ENCODE results near the gene CRHR2.

CRHR2 gene

DNA sequence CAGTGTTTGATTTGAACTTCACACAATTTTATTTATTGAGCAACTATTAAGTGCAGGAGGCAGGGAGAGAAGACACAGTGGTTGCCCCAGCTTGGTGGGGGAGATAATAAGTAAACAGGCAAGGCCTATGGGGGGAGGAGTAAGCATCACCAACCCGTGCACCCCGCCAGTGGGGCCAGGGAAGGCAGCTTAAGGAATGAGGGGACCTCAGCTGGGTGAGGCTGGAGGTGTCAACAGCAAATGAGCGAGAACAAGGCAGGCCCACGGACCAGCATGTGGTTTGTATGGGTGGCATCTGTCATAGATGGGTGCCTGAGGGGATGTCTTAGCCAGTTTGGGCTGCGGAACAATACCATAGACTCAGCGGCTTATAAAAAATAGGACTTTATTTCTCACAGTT lies 24.1 kb upstream of the CRHR2 start:
- no peak overlapping the region for H3K27ac ChIP-seq
- TF ChIP-seq, protein P1, sequence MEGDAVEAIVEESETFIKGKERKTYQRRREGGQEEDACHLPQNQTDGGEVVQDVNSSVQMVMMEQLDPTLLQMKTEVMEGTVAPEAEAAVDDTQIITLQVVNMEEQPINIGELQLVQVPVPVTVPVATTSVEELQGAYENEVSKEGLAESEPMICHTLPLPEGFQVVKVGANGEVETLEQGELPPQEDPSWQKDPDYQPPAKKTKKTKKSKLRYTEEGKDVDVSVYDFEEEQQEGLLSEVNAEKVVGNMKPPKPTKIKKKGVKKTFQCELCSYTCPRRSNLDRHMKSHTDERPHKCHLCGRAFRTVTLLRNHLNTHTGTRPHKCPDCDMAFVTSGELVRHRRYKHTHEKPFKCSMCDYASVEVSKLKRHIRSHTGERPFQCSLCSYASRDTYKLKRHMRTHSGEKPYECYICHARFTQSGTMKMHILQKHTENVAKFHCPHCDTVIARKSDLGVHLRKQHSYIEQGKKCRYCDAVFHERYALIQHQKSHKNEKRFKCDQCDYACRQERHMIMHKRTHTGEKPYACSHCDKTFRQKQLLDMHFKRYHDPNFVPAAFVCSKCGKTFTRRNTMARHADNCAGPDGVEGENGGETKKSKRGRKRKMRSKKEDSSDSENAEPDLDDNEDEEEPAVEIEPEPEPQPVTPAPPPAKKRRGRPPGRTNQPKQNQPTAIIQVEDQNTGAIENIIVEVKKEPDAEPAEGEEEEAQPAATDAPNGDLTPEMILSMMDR (conservative IDR thresholded peaks at IDR 0.05): no peak

DNA sequence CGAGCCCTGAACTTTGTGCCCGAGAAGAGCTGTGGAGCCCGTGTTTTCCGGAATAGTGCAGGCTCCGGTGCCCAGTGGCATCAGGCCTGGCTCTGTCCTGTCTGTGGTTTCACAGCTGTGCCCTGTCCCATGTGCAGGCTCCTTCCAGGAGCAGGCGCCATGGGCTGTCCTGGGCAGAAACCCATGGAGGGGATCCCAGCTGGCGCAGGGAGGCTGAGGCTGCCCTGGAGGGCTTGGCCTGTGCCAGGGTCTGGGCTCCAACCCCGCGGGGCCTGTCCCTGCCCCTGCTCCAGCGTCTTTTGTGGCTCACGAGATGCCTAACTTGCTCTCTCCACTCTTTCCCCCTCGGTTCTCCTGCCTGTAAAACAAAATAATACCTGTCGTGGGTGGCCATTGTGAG lies 23.3 kb upstream of the CRHR2 start:
- TF ChIP-seq, protein P1 (conservative IDR thresholded peaks at IDR 0.05): no peak
- H3K27ac ChIP-seq: no peak overlapping the region

DNA sequence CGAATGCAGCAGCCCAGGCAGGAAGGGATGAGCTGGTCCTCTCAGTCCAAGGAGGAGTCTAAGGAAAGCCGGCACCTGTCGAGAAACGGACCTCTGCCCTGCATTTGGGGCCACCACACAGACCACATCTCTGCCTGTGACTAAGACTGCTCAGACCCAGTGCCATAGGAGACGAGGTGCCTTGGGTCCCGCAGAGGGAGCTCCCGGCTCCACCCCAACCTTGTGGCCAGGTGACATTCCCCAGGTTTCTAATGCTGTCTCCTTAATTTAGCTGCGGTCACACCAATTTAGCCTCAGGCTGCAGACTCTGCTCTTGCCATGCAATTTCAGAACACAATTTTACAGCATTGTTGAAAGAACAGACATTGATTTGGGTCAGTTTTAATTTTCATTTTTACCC lies 22.8 kb upstream of the CRHR2 start:
- H3K27ac ChIP-seq: no peak overlapping the region

DNA sequence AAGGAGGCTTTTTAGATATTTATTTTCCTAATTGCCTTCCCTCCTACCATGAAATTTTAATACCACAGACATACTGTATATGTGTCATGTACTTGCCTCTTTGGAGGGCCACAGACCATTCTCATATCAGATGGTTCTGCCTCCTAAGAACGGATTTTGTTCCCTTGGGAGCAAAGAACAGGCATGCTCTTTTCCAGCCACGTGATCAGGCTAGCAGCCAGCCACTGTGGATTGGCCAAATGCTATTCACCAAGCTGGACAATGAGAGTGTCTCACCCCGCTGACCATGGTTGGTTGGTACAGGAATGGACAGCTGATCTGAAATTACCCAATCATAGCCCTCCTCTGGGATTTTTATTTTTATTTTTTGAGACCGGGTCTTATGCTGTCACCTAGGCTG lies 21.5 kb upstream of the CRHR2 start:
- no peak overlapping the region for H3K27ac ChIP-seq
- TF ChIP-seq, protein P1 (conservative IDR thresholded peaks at IDR 0.05): no peak

More for the DNA sequence above, 22.8 kb upstream of the CRHR2 start:
- TF ChIP-seq, protein P1 (conservative IDR thresholded peaks at IDR 0.05): no peak

DNA sequence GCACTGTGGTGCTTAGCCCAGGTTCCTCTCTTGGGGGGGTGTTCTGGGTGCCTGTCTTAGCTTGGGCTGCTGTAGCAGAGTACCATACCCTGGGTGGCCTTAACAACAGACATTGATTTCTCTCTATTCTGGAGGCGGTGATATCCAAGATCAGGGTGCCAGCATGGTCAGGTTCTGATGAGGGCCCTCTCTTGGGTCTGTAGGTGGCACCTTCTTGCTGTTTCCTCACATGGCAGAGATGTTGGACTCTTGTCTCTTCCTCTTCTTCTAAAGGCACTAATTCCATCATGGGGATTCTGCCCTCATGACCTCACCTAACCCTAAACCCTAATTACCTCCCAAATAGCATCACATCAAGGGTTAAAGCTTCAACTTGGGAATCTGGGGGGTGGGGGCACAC lies 19.9 kb upstream of the CRHR2 start:
- TF ChIP-seq, protein P1 (conservative IDR thresholded peaks at IDR 0.05): no peak
- H3K27ac ChIP-seq: no peak overlapping the region

DNA sequence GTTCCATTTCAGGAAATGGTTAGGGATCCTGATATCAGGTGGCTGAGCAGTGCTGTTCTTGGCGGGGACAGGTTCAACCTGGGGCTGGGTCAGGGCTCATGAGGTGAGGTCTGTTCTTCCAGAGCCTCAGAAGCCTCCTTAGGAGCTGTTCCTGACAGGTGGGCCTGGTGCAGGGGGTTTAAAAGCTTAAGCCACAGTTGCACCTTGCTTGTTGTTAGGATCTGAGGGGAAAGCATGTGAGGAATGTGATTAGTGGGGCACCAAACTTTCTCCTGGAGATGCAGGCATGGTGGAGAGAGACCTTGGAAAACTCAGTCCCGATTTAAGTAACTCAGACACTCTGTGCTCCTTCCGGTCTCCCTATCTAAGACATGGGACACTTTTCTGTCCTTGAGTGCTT lies 18.7 kb upstream of the CRHR2 start:
- H3K27ac ChIP-seq: no peak overlapping the region
- TF ChIP-seq, protein P1 (conservative IDR thresholded peaks at IDR 0.05): no peak

DNA sequence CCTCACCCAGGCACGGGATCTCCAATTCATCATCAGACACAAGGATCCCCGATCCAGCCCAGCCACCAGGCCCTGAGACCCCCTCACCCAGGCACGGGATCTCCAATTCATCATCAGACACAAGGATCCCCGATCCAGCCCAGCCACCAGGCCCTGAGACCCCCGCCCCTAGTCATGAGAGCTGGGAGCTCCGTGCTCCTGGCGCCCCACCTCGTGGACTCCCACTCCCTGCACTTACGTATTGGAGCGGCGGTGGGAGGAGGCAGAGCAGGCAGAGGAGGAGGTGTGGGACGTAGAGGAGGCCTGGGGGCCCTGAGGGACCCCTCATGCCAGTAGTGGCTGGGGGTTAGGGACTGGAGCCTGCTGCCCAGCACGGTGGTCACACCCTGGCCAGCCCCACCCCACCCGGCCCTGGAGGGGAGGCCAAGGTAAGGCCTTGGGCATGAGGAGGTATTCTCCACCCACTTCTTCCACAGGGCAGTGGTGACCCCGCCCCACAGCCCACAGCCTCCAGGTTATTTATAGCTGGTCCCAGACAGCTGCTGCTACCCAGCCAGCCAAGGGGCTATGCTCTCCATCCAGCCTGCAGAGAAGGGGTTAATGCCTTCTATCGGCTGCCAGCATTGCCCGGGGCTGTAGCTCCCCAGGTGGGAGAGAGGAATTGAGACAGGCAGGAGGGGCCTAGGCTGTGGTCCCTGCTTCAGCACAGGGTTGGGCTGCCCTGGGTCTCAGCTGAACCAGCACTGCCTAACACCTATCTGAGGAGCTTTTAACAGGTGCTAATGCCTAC lies 17.6 kb upstream of the CRHR2 start:
- no peak overlapping the region for H3K27ac ChIP-seq
- TF ChIP-seq, protein P1 (conservative IDR thresholded peaks at IDR 0.05): no peak
